Measurements from ENCODE around the gene SLC25A33. TPM values are rescaled to one million over a fixed set of nuclear protein-coding genes. Genes with fewer than 3 reads are reported as not detected.

Gene SLC25A33
- polyA plus RNA-seq, 2 of the 4 experiments (the other 2 are of a cell fraction): 3.1 to 4.9 TPM

- no peak for TF ChIP-seq KDM5A (IDR thresholded peaks at IDR 0.05)
- no peak for TF ChIP-seq POLR2AphosphoS2 (conservative IDR thresholded peaks at IDR 0.05; ENCODE audit: low read length)
- TF ChIP-seq SREBF2 (IDR thresholded peaks at IDR 0.05): no peak
- TF ChIP-seq RAD21 (conservative IDR thresholded peaks at IDR 0.05 in 1 of 2, IDR thresholded peaks at IDR 0.05 in 1 of 2): no peak
Measured at GRCh38 chr1:9595156-9595967, 56.1 kb downstream of the SLC25A33 start (continued).

- Histone ChIP-seq H3K27ac (no peak overlapping the region), H3K4me2 (no peak overlapping the region), H3K4me1 (no peaks in the 10 kb centered on the region), H3K4me3 (no peak overlapping the region), H3K9me3 (no peaks in the 10 kb centered on the region)
- TF ChIP-seq ZNF302 (CRISPR knock-in tag; IDR thresholded peaks at IDR 0.05): no peak
- no peak for TF ChIP-seq RNF2 (IDR thresholded peaks at IDR 0.05; ENCODE audit: borderline replicate concordance, low read depth)
- TF ChIP-seq MAZ (IDR thresholded peaks at IDR 0.05; ENCODE audit: borderline replicate concordance, low read depth, low read length): no peak
- TF ChIP-seq NPAS2 (CRISPR knock-in tag; IDR thresholded peaks at IDR 0.05; ENCODE audit: borderline replicate concordance): no peak
- TF ChIP-seq JUN (IDR thresholded peaks at IDR 0.05): no peak
- no peak for TF ChIP-seq MAFK (IDR thresholded peaks at IDR 0.05; ENCODE audit: partially characterized antibody)
- TF ChIP-seq EP300 (IDR thresholded peaks at IDR 0.05): no peak
- TF ChIP-seq NFE2L2 (conservative IDR thresholded peaks at IDR 0.05; ENCODE audit: low read length): no peak
- no peak for TF ChIP-seq ZC3H11A (IDR thresholded peaks at IDR 0.05)
- TF ChIP-seq FOSB (CRISPR knock-in tag; IDR thresholded peaks at IDR 0.05): no peak
- TF ChIP-seq BCL3 (IDR thresholded peaks at IDR 0.05): no peak
- no peak for TF ChIP-seq CBX8 (IDR thresholded peaks at IDR 0.05)
- TF ChIP-seq CHD2 (IDR thresholded peaks at IDR 0.05; ENCODE audit: low read length, partially characterized antibody): no peak
- no peak for TF ChIP-seq EHF (CRISPR knock-in tag; IDR thresholded peaks at IDR 0.05)
- no peak for TF ChIP-seq E2F6 (IDR thresholded peaks at IDR 0.05; ENCODE audit: borderline replicate concordance, low read depth)
- TF ChIP-seq ZSCAN20 (CRISPR knock-in tag; IDR thresholded peaks at IDR 0.05): no peak
- no peak for TF ChIP-seq HOXB13 (CRISPR knock-in tag; IDR thresholded peaks at IDR 0.05; ENCODE audit: low read depth)
- TF ChIP-seq HEYL (CRISPR knock-in tag; IDR thresholded peaks at IDR 0.05): no peak
- no peak for TF ChIP-seq NR3C1 (IDR thresholded peaks at IDR 0.05)
- ATAC-seq: no peak
- 93% methylated on average over 12 of the region's 12 CpGs for WGBS (ENCODE audit: missing lambda C conversion rate)
- ChIA-PET CTCF (no interaction called here), POLR2A (no interaction called here)
- no peak for FAIRE-seq
- no peak for DNase-seq (ENCODE audit: low read depth in 1 of 2, low spot score in 1 of 2)
Measured at GRCh38 chr1:9595968-9596340, 56.7 kb downstream of the SLC25A33 start.

GRCh38 chr1:9596415-9597123 lies 57.3 kb downstream of the SLC25A33 start:
- FAIRE-seq: no peak
- TF ChIP-seq RFX5 (IDR thresholded peaks at IDR 0.05): no peak
- no peak for TF ChIP-seq RCOR1 (IDR thresholded peaks at IDR 0.05; ENCODE audit: low read depth, low read length)
- no peak for TF ChIP-seq NFE2L2 (conservative IDR thresholded peaks at IDR 0.05; ENCODE audit: low read length)
- no peak for TF ChIP-seq ZSCAN20 (CRISPR knock-in tag; IDR thresholded peaks at IDR 0.05)
- no peak for TF ChIP-seq CHD2 (IDR thresholded peaks at IDR 0.05; ENCODE audit: low read length, partially characterized antibody)
- no peak for TF ChIP-seq JUNB (IDR thresholded peaks at IDR 0.05)
- TF ChIP-seq HOXA7 (CRISPR knock-in tag; IDR thresholded peaks at IDR 0.05): no peak
- no peak for TF ChIP-seq PHF8 (IDR thresholded peaks at IDR 0.05; ENCODE audit: borderline replicate concordance, low read depth)
- Histone ChIP-seq H3K4me1 (no peaks in the 10 kb centered on the region), H3K27ac (no peak overlapping the region), H3K4me2 (no peak overlapping the region), H3K4me3 (no peak overlapping the region), H3K9me3 (no peaks in the 10 kb centered on the region)
- CTCF ChIA-PET: interaction anchor here (0.6 kb wide), 1 partner anchor 105 kb away, joined by 4 read pairs; no protein-coding TSS in a partner anchor
- ATAC-seq: no peak
- DNase-seq (ENCODE audit: low read depth in 1 of 2, low spot score in 1 of 2): no peak
- POLR2A ChIA-PET: no interaction called here
- 91% methylated on average over 15 of the region's 27 CpGs for WGBS (ENCODE audit: missing lambda C conversion rate)

Measured in A549 (cell line).